GM23248 (cell line): ENCODE measurements around the gene UBASH3B. TPM values are rescaled to one million over a fixed set of nuclear protein-coding genes. Genes with fewer than 3 reads are reported as not detected.

ENCODE experiments used
- DNase-seq: peaks from one replicate; pipeline ENCODE4 v3.0.0-alpha.2; 2015
- H2AFZ ChIP-seq: fragments of 200-600 bp; sonication (generic); 2 replicates; pipeline ENCODE4 v1.6.1; 2016; ENCODE audit warnings: antibody characterized with exemption
- H3F3A ChIP-seq: fragments of 200-600 bp; sonication (generic); 2 replicates; pipeline ENCODE4 v1.6.1; 2016; ENCODE audit warnings: mild to moderate bottlenecking, antibody characterized with exemption, mixed run types; ENCODE audit not compliant: insufficient read depth
- H3K27ac ChIP-seq: fragments of 200-600 bp; sonication (generic); 2 replicates; pipeline ENCODE4 v1.5.1; 2016; ENCODE audit warnings: mild to moderate bottlenecking
- H3K27me3 ChIP-seq: fragments of 200-600 bp; sonication (generic); replicated peaks from 2 replicates; pipeline ENCODE4 v1.6.1; 2016; ENCODE audit warnings: mild to moderate bottlenecking; ENCODE audit not compliant: insufficient read depth
- H3K36me3 ChIP-seq: fragments of 200-600 bp; sonication (generic); 2 replicates; pipeline ENCODE4 v1.6.1; 2016; ENCODE audit warnings: low read depth, mild to moderate bottlenecking
- H3K4me1 ChIP-seq: fragments of 200-600 bp; sonication (generic); 2 replicates; pipeline ENCODE4 v1.6.1; 2016; ENCODE audit warnings: mild to moderate bottlenecking; ENCODE audit not compliant: insufficient read depth
- H3K4me2 ChIP-seq: fragments of 200-600 bp; sonication (generic); one replicate; pipeline ENCODE4 v1.6.1; 2016; ENCODE audit warnings: mild to moderate bottlenecking; ENCODE audit not compliant: unreplicated experiment
- H3K4me3 ChIP-seq: fragments of 200-600 bp; sonication (generic); 2 replicates; pipeline ENCODE4 v1.5.1; 2016; ENCODE audit warnings: mild to moderate bottlenecking
- H3K79me2 ChIP-seq: fragments of 200-600 bp; sonication (generic); 2 replicates; pipeline ENCODE4 v1.6.1; 2016; ENCODE audit warnings: mild to moderate bottlenecking; ENCODE audit not compliant: insufficient read depth
- H3K9ac ChIP-seq: fragments of 200-600 bp; sonication (generic); 2 replicates; pipeline ENCODE4 v1.6.1; 2016; ENCODE audit warnings: mild to moderate bottlenecking
- H3K9me2 ChIP-seq: fragments of 200-600 bp; sonication (generic); 2 replicates; pipeline ENCODE4 v1.6.1; 2016; ENCODE audit warnings: mixed run types, mild to moderate bottlenecking, moderate library complexity; ENCODE audit not compliant: insufficient read depth
- H3K9me3 ChIP-seq: fragments of 200-600 bp; sonication (generic); one replicate; pipeline ENCODE4 v1.6.1; 2017; ENCODE audit warnings: low read depth
- H4K20me1 ChIP-seq: fragments of 200-600 bp; sonication (generic); 2 replicates; pipeline ENCODE4 v1.6.0; 2016; ENCODE audit not compliant: insufficient read depth
- EZH2 ChIP-seq: fragments of 200-600 bp; sonication (generic); IDR thresholded peaks from 2 replicates; pipeline ENCODE4 v1.6.1; 2018; ENCODE audit warnings: antibody characterized with exemption, mild to moderate bottlenecking; ENCODE audit not compliant: insufficient read depth, poor library complexity, severe bottlenecking
- EZH2phosphoT487 ChIP-seq: fragments of 200-600 bp; sonication (generic); IDR thresholded peaks from 2 replicates; pipeline ENCODE4 v1.6.1; 2018; ENCODE audit warnings: antibody characterized with exemption, moderate library complexity, mild to moderate bottlenecking, low read depth; ENCODE audit not compliant: insufficient read depth
- whole genome bisulfite sequencing, 2 experiments: methylation state at CpG; one replicate each; pipeline ENCODE4 v1.1.6; 2015 to 2017; ENCODE audit warnings: low lambda C conversion rate in 2 of 2, low coverage in 1 of 2; ENCODE audit errors: missing lambda C conversion rate in 2 of 2; 5-methylcytosine and 5-hydroxymethylcytosine counted together
- in situ Hi-C: fragments of 300-500 bp; cut with MboI; formaldehyde crosslinking; loops from 2 replicates; pipeline ENCODE4 v1.15.0; 2020
- polyA plus RNA-seq: library from polyadenylated mRNA; unstranded; fragments of >200 nt; fragmentation: Nextera tagmentation; extraction: Ambion mirVana; gene quantifications from 2 replicates; pipeline ENCODE4 v1.2.1, GENCODE V29; 2016
- total RNA-seq: library from RNA; depleted of rRNA; stranded (reverse); fragments of >200 nt; shearing (Covaris generic); gene quantifications from 2 replicates; pipeline ENCODE4 v1.2.3, GENCODE V29; 2014

The UBASH3B gene
- total and polyA plus RNA-seq, 2 experiments from 2014 or later: 15.5 to 19.7 TPM

DNA sequence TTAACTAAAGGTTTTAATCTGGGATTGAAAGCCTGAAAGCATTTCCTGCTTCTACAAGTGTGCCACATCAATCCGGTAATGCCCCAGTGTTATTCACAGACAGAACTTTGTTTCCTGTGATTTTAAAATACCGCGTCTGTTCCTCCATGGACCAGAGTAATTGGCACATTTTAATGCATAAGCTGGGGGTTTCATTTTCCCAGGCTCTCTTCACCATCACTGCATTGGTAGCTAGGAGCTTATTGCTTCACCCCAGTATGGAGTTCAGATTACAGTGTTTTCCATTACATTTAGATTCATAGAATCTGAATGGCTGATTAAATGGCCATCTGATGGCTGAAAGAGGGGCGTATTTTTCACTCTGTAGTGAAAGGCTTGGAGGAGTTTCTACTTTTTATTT is 157.1 kb downstream of the UBASH3B start:
- Histone ChIP-seq H3K27ac (no peak overlapping the region), H3K9me2 (no peaks in the 10 kb centered on the region), H4K20me1 (no peaks in the 10 kb centered on the region), H3K9me3 (no peaks in the 10 kb centered on the region), H3K27me3 (no peaks in the 10 kb centered on the region), H3K4me3 (no peak overlapping the region), H3K36me3 (peaks cover 3% of the 10 kb centered on the region; the same call in 1 of the 2 replicates), H3F3A (peaks cover 19% of the 10 kb centered on the region; the same call in 1 of the 2 replicates), H3K79me2 (no peaks in the 10 kb centered on the region), H2AFZ (no peak overlapping the region), H3K4me2 (no peak overlapping the region), H3K4me1 (peaks cover 24% of the 10 kb centered on the region), H3K9ac (no peak overlapping the region)
- TF ChIP-seq EZH2 (no peak), EZH2phosphoT487 (no peak)
- DNase-seq: no peak
- in situ Hi-C loops: no loop called here
- WGBS, 2 experiments: 98 to 99% methylated on average over 4 of the region's 4 CpGs

DNA sequence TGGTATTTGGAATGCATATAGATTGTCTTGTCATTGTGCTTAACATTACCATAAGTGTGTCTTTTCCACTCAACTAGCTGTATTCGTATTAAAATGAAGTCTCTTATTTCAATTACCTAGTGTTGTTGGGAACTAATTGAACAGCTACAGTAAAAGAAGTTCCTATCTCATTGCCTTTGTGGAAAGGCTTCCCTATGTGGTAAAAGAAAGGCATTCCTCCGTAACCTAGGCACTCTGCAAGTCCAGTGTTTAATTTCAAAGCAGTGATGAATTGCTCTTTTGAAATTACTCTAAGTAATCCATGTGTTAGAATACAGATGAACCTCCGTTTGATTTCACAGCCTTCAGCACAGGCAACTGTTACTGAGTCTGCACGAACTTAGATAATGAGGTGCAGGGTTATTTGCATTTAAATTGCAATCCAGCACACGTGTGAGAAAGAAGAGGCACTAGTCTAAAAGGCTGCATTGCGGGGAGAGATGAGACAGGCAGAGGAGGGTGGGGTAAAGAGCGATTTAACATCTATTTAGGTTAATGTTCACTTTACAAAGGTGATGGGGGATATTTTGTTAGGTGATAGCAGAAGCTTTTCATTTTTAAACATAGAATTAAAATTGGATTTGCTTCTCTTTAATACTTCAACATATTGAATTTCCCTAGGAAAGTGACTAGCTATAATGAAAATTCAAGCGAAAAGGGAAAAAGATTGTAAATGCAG is 157.8 kb downstream of the UBASH3B start:
- H3K9ac ChIP-seq: no peak overlapping the region
- no peak for TF ChIP-seq EZH2
- TF ChIP-seq EZH2phosphoT487: no peak
- H3K4me3 ChIP-seq: no peak overlapping the region
- DNase-seq: no peak
- peaks cover 13% of the 10 kb centered on the region; the same call in 1 of the 2 replicates for H3F3A ChIP-seq
- no peak overlapping the region for H2AFZ ChIP-seq
- H3K27ac ChIP-seq: no peak overlapping the region
- in situ Hi-C loops: no loop called here
- H3K27me3 ChIP-seq: no peaks in the 10 kb centered on the region
- peaks cover 3% of the 10 kb centered on the region; the same call in 1 of the 2 replicates for H3K36me3 ChIP-seq
- H3K4me2 ChIP-seq: no peak overlapping the region
- H3K9me2 ChIP-seq: no peaks in the 10 kb centered on the region
- H3K9me3 ChIP-seq: no peaks in the 10 kb centered on the region
- no peaks in the 10 kb centered on the region for H3K79me2 ChIP-seq
- H4K20me1 ChIP-seq: no peaks in the 10 kb centered on the region
- 74 to 80% methylated on average over 8 of the region's 8 CpGs for WGBS, 2 experiments
- H3K4me1 ChIP-seq: peaks cover 17% of the 10 kb centered on the region

DNA sequence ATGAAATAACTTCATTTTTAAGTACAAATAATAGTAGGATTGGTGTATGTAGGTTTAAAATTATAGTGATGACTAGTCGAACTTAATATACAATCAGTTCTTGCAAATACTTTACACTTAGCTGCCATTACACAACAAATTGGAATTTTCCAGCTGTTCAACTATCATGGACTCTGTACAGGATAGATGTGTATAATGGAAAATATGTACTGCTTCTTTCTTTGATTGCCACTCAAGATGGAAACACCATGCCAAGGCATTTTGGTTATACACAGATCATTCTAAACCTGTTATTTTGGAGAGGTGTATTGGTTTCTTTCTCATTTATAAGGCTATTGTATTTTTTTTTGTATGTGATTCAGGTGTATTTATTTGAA is 158.4 kb downstream of the UBASH3B start:
- 93 to 95% methylated on average over 1 of the region's 1 CpG for WGBS, 2 experiments
- peaks cover 12% of the 10 kb centered on the region for H3K4me1 ChIP-seq
- no peak for TF ChIP-seq EZH2phosphoT487
- in situ Hi-C loops: no loop called here
- no peak overlapping the region for H3K4me2 ChIP-seq
- no peak overlapping the region for H3K27ac ChIP-seq
- H3K9ac ChIP-seq: no peak overlapping the region
- H3K36me3 ChIP-seq: peaks cover 3% of the 10 kb centered on the region; the same call in 1 of the 2 replicates
- no peak for DNase-seq
- H3K9me2 ChIP-seq: no peaks in the 10 kb centered on the region
- H4K20me1 ChIP-seq: no peaks in the 10 kb centered on the region
- no peaks in the 10 kb centered on the region for H3K79me2 ChIP-seq
- H2AFZ ChIP-seq: no peak overlapping the region
- 0 out of 2 replicates have a peak, but pooled peaks cover 9% of the 10 kb centered on the region for H3F3A ChIP-seq
- H3K9me3 ChIP-seq: no peaks in the 10 kb centered on the region
- no peaks in the 10 kb centered on the region for H3K27me3 ChIP-seq
- H3K4me3 ChIP-seq: no peak overlapping the region

DNA sequence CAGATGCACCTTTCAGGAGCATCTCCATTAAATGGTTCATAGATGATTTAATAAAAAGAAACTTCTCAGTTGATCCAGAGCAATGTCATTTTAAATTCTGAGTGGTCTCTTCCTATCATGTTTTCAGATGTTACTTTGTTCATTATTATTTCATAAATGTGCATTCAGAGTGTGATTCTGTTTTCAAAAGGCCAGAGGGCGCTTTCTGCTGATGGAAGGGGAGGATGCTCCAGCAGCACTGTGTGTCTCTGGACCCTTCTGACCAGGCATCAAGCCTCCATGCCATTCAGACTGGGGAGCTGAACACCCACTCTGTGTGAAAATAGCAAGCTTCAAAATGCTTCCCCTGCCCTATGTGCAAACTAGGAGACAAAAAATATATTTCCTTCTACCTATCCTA is 158.9 kb downstream of the UBASH3B start:
- in situ Hi-C loops: no loop called here
- Histone ChIP-seq H4K20me1 (no peaks in the 10 kb centered on the region), H3K27ac (no peak overlapping the region), H3K79me2 (no peaks in the 10 kb centered on the region), H3K4me2 (no peak overlapping the region), H3K9me2 (no peaks in the 10 kb centered on the region), H3K27me3 (no peaks in the 10 kb centered on the region), H3K9me3 (no peaks in the 10 kb centered on the region), H3K4me1 (peaks cover 7% of the 10 kb centered on the region; the same call in 1 of the 2 replicates), H3K36me3 (peaks cover 3% of the 10 kb centered on the region; the same call in 1 of the 2 replicates), H3K9ac (no peak overlapping the region), H3K4me3 (no peak overlapping the region), H3F3A (0 out of 2 replicates have a peak, but pooled peaks cover 4% of the 10 kb centered on the region), H2AFZ (no peak overlapping the region)
- no peak for TF ChIP-seq EZH2phosphoT487
- WGBS, 2 experiments: 88 to 100% methylated on average over 1 of the region's 1 CpG
- DNase-seq: no peak

DNA sequence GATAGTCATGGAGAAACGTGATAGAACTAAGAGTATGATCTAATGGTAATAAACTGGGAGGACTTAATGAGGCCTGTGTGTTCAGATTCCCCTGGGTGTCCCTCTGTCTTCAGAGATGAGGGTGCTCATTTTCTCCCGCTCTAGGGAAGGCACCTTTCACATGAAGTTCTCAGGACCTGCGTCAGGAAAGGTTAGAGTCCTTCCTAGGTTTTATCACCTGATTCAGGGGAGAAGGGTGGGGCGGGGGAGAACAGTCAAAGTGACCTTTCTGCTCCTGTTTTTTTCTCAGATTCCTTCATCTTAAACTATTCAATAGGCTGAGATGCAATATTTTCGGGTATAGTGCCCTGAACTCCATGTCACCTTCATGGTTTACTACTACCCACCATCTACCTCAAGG is 160.4 kb downstream of the UBASH3B start:
- H3K9ac ChIP-seq: no peak overlapping the region
- in situ Hi-C loops: no loop called here
- H3F3A ChIP-seq: no peaks in the 10 kb centered on the region
- no peaks in the 10 kb centered on the region for H3K9me2 ChIP-seq
- H2AFZ ChIP-seq: no peak overlapping the region
- TF ChIP-seq EZH2 (no peak), EZH2phosphoT487 (no peak)
- no peaks in the 10 kb centered on the region for H3K79me2 ChIP-seq
- 86 to 89% methylated on average over 5 of the region's 5 CpGs for WGBS, 2 experiments
- no peak overlapping the region for H3K27ac ChIP-seq
- H3K9me3 ChIP-seq: no peaks in the 10 kb centered on the region
- H3K4me2 ChIP-seq: no peak overlapping the region
- no peak for DNase-seq
- no peaks in the 10 kb centered on the region for H4K20me1 ChIP-seq
- H3K36me3 ChIP-seq: no peaks in the 10 kb centered on the region; the same call in 1 of the 2 replicates
- no peaks in the 10 kb centered on the region for H3K4me1 ChIP-seq
- no peak overlapping the region for H3K4me3 ChIP-seq
- H3K27me3 ChIP-seq: no peaks in the 10 kb centered on the region
